OCI-LY7 (cell line): Measurements from ENCODE around the gene NMB. TPM values are rescaled to one million over a fixed set of nuclear protein-coding genes. Genes with fewer than 3 reads are reported as not detected.

ENCODE experiments used
- BruUV-seq: library from RNA; stranded (reverse); fragments of 400-500 nt; replicated peaks from 2 replicates; lab custom pipeline; 2021; lab: Mats Ljungman, UMichigan
- CTCF ChIA-PET: fragments of 300-600 bp; sonication (Branson Sonifier 250); formaldehyde crosslinking; loops from one replicate; lab custom pipeline; 2022; ENCODE audit warnings: antibody characterized with exemption; ENCODE audit not compliant: unreplicated experiment; lab: Charles Lee
- POLR2A ChIA-PET: fragments of 300-600 bp; sonication (Branson Sonifier 250); formaldehyde crosslinking; loops from one replicate; lab custom pipeline; 2022; ENCODE audit warnings: antibody characterized with exemption; lab: Charles Lee
- DNase-seq: peaks from one replicate; pipeline ENCODE4 v3.0.0-alpha.2; 2015; ENCODE audit warnings: low spot score
- H2AFZ ChIP-seq: fragments of 200-600 bp; sonication (generic), shearing (Covaris generic); 2 replicates; pipeline ENCODE4 v1.6.1; 2014; ENCODE audit warnings: mild to moderate bottlenecking, antibody characterized with exemption, low read length, moderate library complexity
- H3K27ac ChIP-seq: fragments of 200-600 bp; sonication (generic); 2 replicates; pipeline ENCODE4 v1.5.1; 2014; ENCODE audit warnings: mixed run types, low read depth, mild to moderate bottlenecking, moderate library complexity, low read length, inconsistent platforms; ENCODE audit not compliant: poor library complexity, severe bottlenecking
- H3K36me3 ChIP-seq: fragments of 200-600 bp; sonication (generic); 2 replicates; pipeline ENCODE4 v1.6.1; 2014; ENCODE audit warnings: mild to moderate bottlenecking, antibody characterized with exemption, low read length, moderate library complexity, mixed read lengths; ENCODE audit not compliant: insufficient read depth
- H3K4me1 ChIP-seq: fragments of 200-600 bp; sonication (generic); 2 replicates; pipeline ENCODE4 v1.5.1; 2014; ENCODE audit warnings: mild to moderate bottlenecking, low read length; ENCODE audit not compliant: insufficient read depth, poor library complexity, severe bottlenecking
- H3K4me2 ChIP-seq: fragments of 200-600 bp; sonication (generic); 2 replicates; pipeline ENCODE4 v1.6.1; 2014; ENCODE audit warnings: mild to moderate bottlenecking, low read length
- H3K4me3 ChIP-seq: fragments of 200-600 bp; sonication (generic); 2 replicates; pipeline ENCODE4 v1.5.1; 2014; ENCODE audit warnings: mild to moderate bottlenecking, low read depth, low read length; ENCODE audit not compliant: poor library complexity, severe bottlenecking
- H3K79me2 ChIP-seq: fragments of 200-600 bp; sonication (generic); 2 replicates; pipeline ENCODE4 v1.6.1; 2016; ENCODE audit warnings: low read depth, mild to moderate bottlenecking, low read length, moderate library complexity, mixed read lengths; ENCODE audit not compliant: insufficient read depth
- H3K9me2 ChIP-seq: fragments of 200-600 bp; sonication (generic); 2 replicates; pipeline ENCODE4 v1.6.1; 2016; ENCODE audit warnings: mild to moderate bottlenecking, low read length, mixed read lengths; ENCODE audit not compliant: insufficient read depth
- H3K9me3 ChIP-seq: fragments of 200-600 bp; sonication (generic); 2 replicates; pipeline ENCODE4 v1.6.1; 2014; ENCODE audit warnings: mild to moderate bottlenecking, mixed run types, low read length, mixed read lengths
- H4K20me1 ChIP-seq: fragments of 200-600 bp; sonication (generic); 2 replicates; pipeline ENCODE4 v1.6.1; 2014; ENCODE audit warnings: mild to moderate bottlenecking, antibody characterized with exemption, low read length, moderate library complexity, mixed read lengths; ENCODE audit not compliant: insufficient read depth
- CTCF ChIP-seq: fragments of 200-600 bp; sonication (generic); conservative IDR thresholded peaks from 2 replicates; pipeline ENCODE4 v1.5.1; 2014; ENCODE audit warnings: mild to moderate bottlenecking, antibody characterized with exemption, low read length, moderate library complexity, mixed read lengths
- EZH2phosphoT487 ChIP-seq: fragments of 200-600 bp; sonication (generic); IDR thresholded peaks from 2 replicates; pipeline ENCODE4 v1.6.1; 2018; ENCODE audit warnings: low read depth, borderline replicate concordance, mild to moderate bottlenecking, mixed run types, antibody characterized with exemption, low read length, moderate library complexity, mixed read lengths
- intact Hi-C: fragments of 100-400 bp; cut with micrococcal nuclease; formaldehyde crosslinking; loops from one replicate; pipeline ENCODE4 v1.10.0; 2022; ENCODE audit not compliant: unreplicated experiment
- total RNA-seq, 2 experiments: library from RNA; depleted of rRNA in 1 of 2; stranded (reverse); fragments of >200 nt in 1 of 2; shearing (Covaris generic) in 1 of 2; gene quantifications; 2 replicates each; pipeline ENCODE4 v1.2.3, GENCODE V29; 2014 to 2022

Gene NMB
- total RNA-seq, 2 experiments from 2014 or later: 8.7 to 10.3 TPM

- ChIA-PET CTCF (interaction anchor here (0.6 to 1.9 kb wide), 4 partner anchors 22 to 225 kb away, joined by 3 to 5 read pairs (median 3); partner anchors contain the start of gene SEC11A), POLR2A (interaction anchor here (0.6 to 2.5 kb wide), 8 partner anchors 11 to 99 kb away, joined by 3 to 14 read pairs (median 4); partner anchors contain the start of gene ZSCAN2)
- Histone ChIP-seq H3K36me3 (peaks cover 40% of the 10 kb centered on the region), H3K27ac (peak overlapping the region; percentile 55), H3K9me3 (no peaks in the 10 kb centered on the region), H3K4me3 (peak overlapping the region; percentile 80), H3K4me1 (peaks cover 29% of the 10 kb centered on the region), H3K79me2 (peaks cover 16% of the 10 kb centered on the region; the same call in 1 of the 2 replicates), H2AFZ (peak overlapping the region; percentile 79; the same call in 1 of the 2 replicates), H3K4me2 (peak overlapping the region; percentile 91), H4K20me1 (no peaks in the 10 kb centered on the region), H3K9me2 (no peaks in the 10 kb centered on the region)
- TSS peak; percentile 89 for BruUV-seq
- no peak for TF ChIP-seq CTCF
- TF ChIP-seq EZH2phosphoT487: no peak
- DNase-seq: no peak
- intact Hi-C loops: no loop called here
Measured at GRCh38 chr15:84653584-84653909, 4.5 kb downstream of the NMB start.

GRCh38 chr15:84649706-84650105 lies 8.3 kb downstream of the NMB start:
- Histone ChIP-seq H3K79me2 (peaks cover 16% of the 10 kb centered on the region; the same call in 1 of the 2 replicates), H2AFZ (no peak overlapping the region), H3K4me3 (no peak overlapping the region), H3K4me2 (no peak overlapping the region), H4K20me1 (no peaks in the 10 kb centered on the region), H3K27ac (no peak overlapping the region), H3K9me2 (no peaks in the 10 kb centered on the region), H3K36me3 (peaks cover 77% of the 10 kb centered on the region), H3K9me3 (no peaks in the 10 kb centered on the region), H3K4me1 (peaks cover 13% of the 10 kb centered on the region)
- TF ChIP-seq CTCF: no peak
- TF ChIP-seq EZH2phosphoT487: no peak
- BruUV-seq: no TSS peak
- ChIA-PET CTCF (no interaction called here), POLR2A (interaction anchor here (0.7 to 1.0 kb wide), 3 partner anchors 48 to 254 kb away, joined by 3 to 5 read pairs (median 3); no protein-coding TSS in a partner anchor)
- DNase-seq: no peak
- intact Hi-C loops: no loop called here

GRCh38 chr15:84648539-84648938 lies 9.5 kb downstream of the NMB start:
- Histone ChIP-seq H3K4me2 (no peak overlapping the region), H3K9me2 (no peaks in the 10 kb centered on the region), H3K4me1 (peaks cover 13% of the 10 kb centered on the region), H4K20me1 (no peaks in the 10 kb centered on the region), H3K36me3 (peaks cover 85% of the 10 kb centered on the region), H3K79me2 (peaks cover 14% of the 10 kb centered on the region; the same call in 1 of the 2 replicates), H3K9me3 (no peaks in the 10 kb centered on the region), H3K4me3 (no peak overlapping the region), H3K27ac (no peak overlapping the region), H2AFZ (no peak overlapping the region)
- CTCF ChIA-PET: no interaction called here
- TF ChIP-seq EZH2phosphoT487 (no peak), CTCF (no peak)
- POLR2A ChIA-PET: no interaction called here
- no peak for DNase-seq
- no TSS peak for BruUV-seq
- intact Hi-C loops: no loop called here
